G401 (cell line): Measurements from ENCODE around the gene PTPRN2. TPM values are rescaled to one million over a fixed set of nuclear protein-coding genes. Genes with fewer than 3 reads are reported as not detected.
"Not testable (repeated sequence)": the region's sequence is repeated elsewhere in the genome, so short reads cannot be mapped to it uniquely, and the experiment has no call there.

ENCODE experiments used
- DNase-seq: peaks from one replicate; pipeline ENCODE4 v3.0.0-alpha.2; 2015; ENCODE audit warnings: low spot score
- in situ Hi-C: cut with HindIII; loops from 2 replicates; pipeline ENCODE4 v1.10.0; 2016; ENCODE audit warnings: low sequenced_read_pairs, mixed read lengths
- total RNA-seq: library from RNA; depleted of rRNA; stranded (reverse); fragments of >200 nt; shearing (Covaris generic); gene quantifications from 2 replicates; pipeline ENCODE4 v1.2.3, GENCODE V29; 2014

PTPRN2 gene
- total RNA-seq, 1 experiment from 2014 or later = not detected

DNA sequence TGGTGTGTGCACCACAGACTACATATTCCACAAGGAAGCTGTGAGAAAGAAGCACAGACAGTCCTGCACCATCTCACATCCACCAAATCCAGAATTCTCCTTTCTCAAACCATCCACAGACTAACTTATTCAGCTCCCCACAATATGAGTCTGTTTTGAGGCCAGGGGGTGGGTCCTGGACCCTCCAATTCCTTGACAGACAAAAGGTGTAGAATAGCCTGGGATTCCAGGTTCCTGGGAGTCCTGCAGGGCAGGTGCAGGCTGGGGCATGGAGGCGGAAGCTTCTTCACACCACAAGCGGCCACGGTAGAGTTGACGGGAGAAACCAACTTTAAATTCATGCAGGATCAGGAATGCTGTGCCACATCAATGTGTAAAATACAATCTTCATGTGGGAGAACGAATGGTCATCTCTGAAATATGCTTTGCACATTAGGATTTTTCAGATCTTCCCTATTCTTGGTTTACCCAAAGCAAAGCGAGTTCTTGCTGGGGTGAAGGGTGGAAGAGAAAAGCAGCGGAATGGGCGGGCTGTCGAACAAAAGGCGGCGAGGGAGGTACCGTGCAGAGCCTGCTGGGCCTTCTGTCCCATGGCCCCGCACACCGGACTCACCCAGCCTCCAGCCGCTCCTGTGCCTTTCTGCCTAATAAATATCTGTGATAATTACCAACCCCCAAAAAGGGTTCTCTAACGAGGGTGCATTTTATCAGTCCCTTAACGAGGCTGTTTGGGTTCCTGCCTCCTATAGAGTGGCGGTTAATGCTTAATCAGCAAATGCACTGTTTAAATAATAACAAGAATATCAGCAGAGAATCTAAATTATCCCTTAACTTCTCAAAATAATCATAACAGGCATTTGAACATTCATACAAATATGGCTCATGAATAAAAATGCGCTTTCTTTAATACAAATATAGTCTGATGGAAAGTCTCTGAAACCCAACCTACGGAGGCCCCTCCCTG lies 736.9 kb downstream of the PTPRN2 start:
- no peak for DNase-seq
- in situ Hi-C loops = no loop called here

DNA sequence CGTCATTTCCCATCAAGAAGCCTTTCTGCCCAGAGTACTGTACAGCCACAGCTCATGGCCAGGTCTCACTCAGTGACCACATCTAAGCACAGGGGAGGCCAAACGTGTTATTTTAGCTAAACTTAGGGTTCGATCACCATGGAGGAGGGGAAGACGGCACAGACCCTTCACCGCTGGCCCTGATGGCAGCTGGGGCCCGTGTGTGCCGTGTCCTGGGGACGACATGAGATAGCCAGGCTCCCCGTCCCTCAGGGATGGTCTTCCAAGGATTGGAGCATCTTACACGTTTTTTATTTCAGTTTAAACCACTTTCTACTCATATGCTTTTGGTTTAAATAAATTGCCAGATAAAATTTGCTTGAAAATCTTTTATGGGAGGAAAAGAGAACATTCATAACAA lies 737.9 kb downstream of the PTPRN2 start:
- DNase-seq = no peak
- in situ Hi-C loops = no loop called here

DNA sequence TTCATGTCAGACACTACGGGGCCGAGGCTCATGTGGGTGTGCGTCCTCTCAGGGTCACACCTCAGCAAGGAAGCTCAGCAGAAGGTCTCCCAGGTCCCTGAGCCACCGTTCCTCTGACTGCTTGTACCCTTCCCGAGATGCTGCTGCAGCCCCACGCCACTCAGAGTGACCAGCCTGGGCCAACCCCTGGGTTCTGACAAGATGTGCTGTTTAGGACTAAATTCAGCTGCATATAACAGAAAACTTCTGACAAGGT lies 738.4 kb downstream of the PTPRN2 start:
- in situ Hi-C loops = no loop called here
- DNase-seq = no peak

DNA sequence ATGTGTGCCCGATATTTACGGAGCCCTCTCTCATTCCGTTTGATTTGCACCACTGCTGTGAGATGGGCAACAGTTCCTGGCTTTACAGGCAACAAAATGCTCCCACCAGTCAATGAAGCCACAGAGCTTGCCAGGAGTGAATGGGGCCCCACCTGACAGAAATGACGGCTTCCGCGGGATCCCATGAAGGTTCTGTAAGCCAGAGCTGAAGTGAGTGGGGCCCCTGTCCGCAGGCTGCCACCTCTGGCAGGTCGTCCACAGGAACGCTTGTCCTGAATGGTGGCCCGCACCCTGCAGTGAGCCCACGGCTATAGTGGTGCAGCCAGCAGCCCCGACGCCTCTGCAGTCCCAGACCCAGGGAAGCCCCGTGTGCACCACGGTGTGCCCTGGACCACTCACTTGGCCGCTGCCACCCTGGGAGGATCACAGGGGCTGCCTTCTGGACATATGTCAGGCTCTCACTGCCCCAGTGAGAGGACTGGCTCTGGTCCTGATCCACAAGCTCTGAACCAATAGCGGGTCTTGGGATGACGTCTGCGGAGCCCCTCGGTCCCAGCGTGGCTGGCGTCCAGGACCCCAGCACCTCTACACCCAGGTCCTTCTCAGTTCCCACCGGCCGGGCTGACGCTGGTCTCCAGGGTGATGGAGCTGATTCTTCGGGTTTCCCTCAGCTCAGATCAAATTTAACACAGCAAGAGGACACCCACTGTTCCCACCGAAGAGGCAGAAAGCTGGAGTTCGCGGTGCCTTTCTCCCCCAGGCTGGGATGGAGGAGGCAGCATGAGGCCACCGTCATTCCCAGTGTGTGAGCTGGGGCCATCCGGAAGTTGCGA lies 738.9 kb downstream of the PTPRN2 start:
- in situ Hi-C loops = no loop called here
- DNase-seq = no peak

DNA sequence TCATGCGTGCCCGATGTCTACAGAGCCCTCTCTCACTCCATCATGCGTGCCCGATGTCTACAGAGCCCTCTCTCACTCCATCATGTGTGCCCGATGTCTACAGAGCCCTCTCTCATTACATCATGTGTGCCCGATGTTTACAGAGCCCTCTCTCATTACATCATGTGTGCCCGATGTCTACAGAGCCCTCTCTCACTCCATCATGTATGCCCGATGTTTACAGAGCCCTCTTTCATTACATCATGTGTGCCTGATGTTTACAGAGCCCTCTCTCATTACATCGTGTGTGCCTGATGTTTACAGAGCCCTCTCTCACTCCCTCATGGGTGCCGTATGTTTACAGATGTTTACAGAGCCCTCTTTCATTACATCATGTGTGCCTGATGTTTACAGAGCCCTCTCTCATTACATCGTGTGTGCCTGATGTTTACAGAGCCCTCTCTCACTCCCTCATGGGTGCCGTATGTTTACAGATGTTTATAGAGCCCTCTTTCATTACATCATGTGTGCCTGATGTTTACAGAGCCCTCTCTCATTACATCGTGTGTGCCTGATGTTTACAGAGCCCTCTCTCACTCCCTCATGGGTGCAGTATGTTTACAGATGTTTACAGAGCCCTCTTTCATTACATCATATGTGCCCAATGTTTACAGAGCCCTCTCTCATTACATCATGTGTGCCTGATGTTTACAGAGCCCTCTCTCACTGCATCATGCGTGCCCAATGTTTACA lies 739.7 kb downstream of the PTPRN2 start:
- DNase-seq, in situ Hi-C loops: not testable (repeated sequence)

DNA sequence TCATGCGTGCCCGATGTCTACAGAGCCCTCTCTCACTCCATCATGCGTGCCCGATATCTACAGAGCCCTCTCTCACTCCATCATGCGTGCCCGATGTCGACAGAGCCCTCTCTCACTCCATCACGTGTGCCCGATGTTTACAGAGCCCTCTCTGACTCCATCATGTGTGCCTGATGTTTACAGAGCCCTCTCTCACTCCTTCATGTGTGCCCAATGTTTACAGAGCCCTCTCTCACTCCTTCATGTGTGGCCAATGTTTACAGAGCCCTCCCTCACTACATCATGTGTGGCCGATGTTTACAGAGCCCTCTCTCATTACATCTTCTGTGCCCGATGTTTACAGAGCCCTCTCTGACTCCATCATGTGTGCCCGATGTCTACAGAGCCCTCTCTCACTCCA lies 740.9 kb downstream of the PTPRN2 start:
- in situ Hi-C loops, DNase-seq: not testable (repeated sequence)

DNA sequence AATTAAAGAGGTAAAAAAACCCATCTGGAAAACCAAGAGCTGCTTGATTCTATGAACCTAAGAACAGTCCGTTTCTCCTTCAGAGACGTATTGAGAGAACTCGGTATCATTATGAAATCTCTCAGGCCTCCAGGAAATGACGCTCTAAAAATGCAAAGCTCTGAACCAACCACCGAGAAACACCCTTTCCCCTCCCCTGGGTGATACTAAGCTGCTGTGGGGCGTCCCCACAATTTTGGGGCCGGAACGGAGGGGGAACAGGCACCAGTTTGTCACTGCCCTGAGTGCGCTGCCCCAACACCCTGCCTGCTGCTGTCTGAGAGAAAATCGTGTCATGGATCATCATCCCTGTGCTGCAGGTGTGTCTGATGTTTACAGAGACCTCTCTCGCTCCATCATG lies 741.4 kb downstream of the PTPRN2 start:
- in situ Hi-C loops = no loop called here
- DNase-seq = no peak

DNA sequence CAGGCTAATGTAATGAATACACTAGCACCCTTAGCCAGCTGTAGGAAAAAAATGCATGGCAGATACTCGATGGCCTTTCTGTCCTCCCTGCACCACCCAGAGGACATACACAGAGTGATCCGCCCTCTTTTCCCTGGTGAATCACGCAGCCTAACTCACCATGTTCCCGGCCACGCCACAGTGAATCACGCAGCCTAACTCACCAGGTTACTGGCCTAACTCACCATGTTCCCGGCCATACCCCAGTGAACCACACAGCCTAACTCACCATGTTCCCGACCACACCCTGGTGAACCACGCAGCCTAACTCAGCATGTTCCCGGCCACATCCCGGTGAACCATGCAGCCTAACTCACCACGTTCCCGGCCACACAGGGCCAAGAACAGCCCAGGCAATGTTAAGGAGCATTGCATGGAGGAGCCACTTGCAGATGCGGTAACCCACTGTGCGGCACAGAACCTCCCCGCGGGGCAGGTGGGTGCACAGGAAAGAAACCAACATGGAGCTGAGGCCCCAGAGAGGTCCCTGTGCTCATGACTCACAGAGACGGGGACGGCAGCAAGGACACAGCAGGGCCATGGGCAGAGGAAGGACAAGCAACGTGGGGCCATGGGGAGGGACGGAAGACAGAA lies 742.3 kb downstream of the PTPRN2 start:
- no peak for DNase-seq
- in situ Hi-C loops = no loop called here

DNA sequence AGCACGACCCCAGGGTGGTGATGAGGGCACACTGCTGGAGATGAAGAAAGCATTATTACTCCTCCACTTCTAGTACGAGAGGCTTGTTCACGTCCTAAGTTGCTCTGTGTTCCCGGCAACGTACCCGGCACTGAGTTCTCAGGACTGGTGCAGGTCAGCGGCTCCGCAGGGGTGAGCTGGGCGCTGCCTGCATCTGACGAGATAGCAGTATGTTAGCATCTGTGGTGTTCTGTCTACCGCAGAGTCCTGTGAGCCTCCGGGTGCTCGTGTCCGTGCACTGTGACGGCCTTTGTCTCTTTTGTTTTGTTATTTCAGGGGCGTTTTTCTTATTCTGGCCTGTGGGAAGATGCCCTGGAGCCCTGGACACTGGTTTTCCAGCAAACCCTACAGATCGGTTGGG lies 743.0 kb downstream of the PTPRN2 start:
- in situ Hi-C loops = no loop called here
- DNase-seq = no peak

DNA sequence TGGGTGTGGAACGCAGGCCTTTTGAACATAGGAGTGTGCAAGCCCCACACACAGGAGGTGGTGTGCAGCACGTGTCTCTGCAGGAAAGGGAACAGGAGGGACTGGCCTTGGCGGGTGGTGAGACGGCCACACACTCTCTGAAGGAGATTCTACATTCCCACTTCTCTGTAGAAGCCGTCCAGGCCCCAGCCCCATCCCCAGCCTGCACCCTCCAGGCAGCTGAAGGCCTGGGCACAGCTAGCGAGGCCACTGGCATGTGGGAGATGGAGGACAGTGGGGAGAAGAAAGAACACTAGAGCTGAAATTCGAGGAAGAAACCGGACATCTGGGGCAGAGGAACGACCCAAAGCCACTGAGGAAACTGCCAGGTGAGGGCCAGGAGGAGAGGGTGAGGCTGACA lies 743.5 kb downstream of the PTPRN2 start:
- in situ Hi-C loops = no loop called here
- no peak for DNase-seq

DNA sequence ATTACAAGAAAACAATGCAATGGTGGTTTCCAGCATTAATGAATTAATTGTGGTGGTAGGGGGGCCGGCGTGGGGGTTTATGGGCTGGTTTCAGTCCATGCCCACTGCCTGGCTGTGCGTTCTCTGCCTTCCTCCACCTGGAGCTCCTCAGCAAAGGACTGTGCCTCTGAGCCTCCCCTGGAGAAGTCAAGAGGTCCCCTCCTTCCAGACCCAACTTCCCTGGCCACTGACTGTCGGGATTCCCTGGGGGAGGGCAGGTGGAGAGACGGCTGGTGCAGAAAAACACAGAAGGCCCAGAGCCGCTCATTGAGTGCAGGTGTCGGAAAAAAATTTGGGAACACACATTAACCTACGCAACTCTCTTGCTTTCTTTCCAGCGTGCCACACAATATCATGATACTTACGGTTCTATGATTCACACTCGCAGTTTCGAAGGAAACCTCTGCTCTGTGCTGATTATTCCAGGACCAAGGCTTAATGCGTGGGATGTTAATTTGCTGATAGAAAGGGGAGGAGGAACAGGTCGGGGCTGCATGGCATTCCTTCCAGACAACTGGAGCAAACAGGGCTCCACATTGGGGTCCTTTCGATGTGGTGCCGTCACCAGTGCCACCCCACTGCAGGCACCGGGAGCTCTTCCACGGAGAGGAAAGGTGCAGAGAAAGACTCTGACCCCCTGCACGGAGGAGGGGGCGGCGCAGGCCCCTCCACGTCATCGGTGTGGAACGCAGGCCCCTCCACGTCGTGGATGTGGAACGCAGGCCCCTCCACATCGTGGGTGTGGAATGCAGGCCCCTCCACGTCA lies 744.1 kb downstream of the PTPRN2 start:
- in situ Hi-C loops = no loop called here

DNA sequence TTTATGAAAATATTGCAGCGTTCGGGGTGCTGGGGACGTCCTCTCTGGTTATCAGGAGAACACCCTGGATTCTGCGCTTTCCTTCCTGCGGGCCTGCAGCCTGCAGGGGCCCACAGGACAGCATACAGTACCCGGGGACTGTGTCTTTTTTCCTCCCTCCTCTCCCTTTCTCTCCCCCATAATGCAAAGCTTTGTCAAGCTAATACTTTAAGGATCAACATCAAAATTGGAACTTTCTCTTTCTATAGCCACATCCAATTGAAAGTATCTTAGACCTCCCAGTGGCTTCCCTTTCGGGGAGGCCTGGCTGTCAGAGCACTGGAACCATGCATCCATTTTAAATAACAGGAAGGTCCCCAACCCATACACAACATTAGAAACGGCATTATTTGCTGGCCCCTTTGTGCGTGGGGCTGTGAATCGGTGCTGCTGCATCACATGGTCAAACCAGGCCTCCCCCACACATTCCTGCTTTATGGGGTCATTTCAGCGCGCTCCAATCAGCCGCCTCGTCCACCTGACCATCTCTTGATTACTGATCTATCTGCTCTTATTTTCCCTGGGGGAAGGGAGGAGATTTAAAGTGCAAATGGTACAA lies 745.8 kb downstream of the PTPRN2 start:
- in situ Hi-C loops = no loop called here
- DNase-seq = no peak

More for the DNA sequence above, 744.1 kb downstream of the PTPRN2 start:
- no peak for DNase-seq

DNA sequence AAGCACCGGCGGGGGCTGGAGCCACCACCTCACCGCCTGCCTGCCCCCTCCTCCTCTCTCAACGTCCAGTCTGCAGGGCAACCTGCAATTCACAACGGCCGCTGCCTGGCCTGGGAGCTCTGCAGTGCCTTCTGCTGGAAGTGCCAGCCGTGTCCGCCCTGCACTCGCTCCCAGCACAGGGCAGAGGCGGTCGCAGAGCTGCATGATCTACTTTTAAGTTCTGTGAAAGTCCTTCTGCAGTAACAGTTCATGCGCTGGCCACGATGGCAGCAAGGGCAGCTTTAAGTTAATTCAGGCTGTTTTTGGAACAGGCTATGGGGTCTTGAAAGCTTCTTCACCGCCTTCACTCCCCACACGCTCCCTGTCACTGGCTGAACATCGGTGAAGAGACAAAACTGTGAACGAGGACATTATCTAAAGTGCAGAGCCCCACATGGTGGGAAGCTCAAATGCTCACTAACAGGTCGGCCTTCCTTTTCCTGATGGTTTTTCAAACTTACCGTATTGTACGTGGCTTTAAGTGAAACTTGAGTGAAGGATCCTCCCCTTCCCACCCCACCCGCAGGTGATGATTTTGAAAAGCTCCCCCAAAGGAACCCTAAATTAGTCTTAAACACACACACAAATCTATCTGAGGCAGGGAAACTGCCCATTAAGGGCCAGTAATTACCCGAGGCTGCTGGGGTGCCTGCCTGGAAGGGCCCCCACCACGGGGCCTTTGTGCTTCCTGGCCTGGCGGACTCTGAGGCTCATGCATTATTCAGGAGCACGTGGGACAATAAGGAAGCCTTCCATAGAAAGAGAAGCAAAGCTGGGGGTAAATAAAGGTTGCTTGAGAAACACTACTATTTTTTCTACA lies 746.5 kb downstream of the PTPRN2 start:
- no peak for DNase-seq
- in situ Hi-C loops = no loop called here

DNA sequence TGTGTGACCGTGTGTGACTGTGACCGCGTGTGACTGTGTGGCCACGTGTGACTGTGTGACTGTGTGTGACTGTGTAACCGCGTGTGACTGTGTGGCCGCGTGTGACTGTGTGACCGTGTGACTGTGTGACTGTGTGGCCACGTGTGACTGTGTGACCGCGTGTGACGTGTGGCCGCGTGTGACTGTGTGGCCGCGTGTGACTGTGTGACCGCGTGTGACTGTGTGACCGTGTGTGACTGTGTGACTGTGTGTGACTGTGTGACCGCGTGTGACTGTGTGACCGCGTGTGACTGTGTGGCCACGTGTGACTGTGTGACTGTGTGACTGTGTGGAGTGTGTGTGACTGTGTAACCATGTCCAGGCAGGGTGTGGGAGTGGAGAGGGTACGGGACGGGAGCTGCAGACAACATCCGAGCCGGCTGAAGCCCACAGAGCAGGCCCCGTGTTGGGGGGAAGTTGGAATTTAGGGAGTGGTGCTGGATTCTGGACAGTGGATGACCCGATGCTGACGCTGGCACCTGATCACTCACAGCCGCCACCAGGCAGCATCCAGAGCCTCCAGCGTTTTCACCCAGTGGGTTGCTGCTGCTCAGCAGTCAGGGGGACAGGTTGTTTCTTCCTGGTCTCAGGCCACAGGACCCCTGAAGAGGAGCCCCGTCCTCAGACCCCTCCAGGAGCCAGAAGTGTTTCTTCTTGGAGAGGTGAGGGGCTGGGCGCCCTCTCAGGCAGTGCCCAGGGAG lies 747.3 kb downstream of the PTPRN2 start:
- no peak for DNase-seq
- in situ Hi-C loops = no loop called here

DNA sequence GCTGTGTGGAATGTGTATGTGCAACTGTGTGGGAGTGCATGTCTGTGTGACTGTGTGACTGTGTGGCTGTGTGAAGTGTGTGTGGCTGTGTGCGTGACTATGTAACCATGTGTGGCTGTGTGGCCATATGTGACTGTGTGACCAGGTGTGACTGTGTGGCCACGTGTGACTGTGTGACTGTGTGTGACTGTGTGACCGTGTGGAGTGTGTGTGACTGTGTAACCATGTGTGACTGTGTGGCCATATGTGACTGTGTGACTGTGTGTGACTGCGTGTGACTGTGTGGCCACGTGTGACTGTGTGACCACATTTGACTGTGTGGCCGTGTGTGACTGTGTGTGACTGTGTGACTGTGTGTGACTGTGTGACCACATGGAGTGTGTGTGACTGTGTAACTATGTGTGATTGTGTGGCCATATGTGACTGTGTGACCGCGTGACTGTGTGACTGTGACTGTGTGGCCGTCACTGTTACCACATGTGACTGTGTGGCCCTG lies 747.9 kb downstream of the PTPRN2 start:
- in situ Hi-C loops = no loop called here
- no peak for DNase-seq

DNA sequence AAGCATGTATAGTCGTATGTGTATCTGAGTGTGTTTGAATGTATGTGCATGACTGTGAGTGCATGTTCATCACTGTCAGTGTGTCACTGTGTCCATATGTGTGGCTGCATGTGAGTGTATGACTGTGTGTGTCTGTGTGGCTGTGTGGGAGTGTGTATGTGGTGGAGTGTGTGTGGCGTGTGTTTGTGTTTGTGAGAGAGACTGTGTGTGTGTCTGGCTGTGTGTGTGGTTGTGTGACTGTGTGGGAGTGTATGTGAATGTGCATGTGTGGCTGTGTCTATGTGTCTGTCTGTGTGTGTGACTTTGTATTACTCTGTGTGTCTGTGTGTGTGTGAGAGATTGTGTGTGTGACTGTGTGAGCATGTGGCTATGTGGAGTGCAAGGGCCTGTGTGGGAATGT lies 748.4 kb downstream of the PTPRN2 start:
- in situ Hi-C loops = no loop called here
- no peak for DNase-seq

DNA sequence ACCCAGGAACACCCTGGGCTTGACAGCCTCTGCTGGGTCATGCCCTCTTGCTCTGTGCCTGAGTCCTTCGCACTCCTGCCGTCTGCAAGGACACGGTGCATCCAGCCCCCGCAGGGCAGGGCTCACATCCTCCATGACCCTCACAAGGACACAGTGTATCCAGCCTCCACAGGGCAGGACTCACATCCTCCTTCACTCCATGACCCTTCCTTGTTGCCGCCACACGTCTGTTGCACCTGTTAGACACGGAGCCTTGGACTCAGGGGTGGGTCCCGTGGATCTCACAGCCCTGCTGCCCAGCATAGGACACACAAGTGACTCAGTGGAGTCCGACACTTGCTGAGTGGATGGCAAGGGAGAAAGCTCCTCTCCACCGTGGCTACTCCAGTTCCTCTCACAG lies 750.1 kb downstream of the PTPRN2 start:
- in situ Hi-C loops = no loop called here
- no peak for DNase-seq
